Measurements from ENCODE around the gene LY6G6D.
A peak's percentile ranks its signal among the peaks of the same experiment; 100 is the strongest.

The LY6G6D gene, protein sequence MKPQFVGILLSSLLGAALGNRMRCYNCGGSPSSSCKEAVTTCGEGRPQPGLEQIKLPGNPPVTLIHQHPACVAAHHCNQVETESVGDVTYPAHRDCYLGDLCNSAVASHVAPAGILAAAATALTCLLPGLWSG

DNA sequence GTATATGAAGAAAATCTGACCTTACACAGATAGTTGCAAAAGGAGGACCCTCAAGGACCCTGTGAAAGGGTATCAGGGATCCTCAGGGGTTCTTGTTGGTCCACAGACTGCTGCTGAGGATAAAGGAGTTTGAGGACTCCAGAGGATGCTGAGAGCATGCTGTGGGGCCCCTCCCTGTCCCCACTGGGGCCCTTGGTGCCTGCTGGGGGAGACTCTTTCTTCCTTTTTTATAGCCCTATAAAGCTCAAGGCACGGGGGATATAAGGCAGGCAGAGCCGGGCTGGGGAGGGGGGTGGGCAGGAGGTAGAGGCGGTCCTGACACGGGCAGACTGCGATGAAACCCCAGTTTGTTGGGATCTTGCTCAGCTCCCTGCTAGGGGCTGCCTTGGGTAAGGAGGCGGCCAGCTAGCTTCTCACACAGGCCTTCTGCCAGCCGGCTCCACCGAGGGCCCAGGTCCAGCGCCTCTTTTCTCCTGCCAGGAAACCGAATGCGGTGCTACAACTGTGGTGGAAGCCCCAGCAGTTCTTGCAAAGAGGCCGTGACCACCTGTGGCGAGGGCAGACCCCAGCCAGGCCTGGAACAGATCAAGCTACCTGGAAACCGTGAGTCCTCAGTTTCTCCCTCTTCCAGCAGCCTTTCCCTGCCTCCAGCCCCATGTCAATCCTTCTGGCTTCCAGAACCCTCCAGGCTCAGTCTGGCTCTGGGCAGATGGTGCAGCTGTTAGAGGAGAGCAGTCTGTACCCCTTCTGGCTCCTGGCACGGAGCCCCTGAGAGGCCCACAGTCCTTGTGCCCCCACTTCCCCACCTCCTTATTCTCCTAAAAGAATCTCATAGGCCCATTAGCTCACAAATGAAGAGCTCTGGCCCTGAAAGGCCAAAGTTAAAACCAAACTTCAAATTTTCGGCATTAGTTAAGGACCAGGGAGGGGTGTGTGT lies at the start of gene LY6G6D:
Gene LY6G6D, plus strand, starts transcription at position 327 of the 937 bp plus-strand sequence. Its CDS starts 8 bp downstream, at position 335.
- no peak for DNase-seq

DNA sequence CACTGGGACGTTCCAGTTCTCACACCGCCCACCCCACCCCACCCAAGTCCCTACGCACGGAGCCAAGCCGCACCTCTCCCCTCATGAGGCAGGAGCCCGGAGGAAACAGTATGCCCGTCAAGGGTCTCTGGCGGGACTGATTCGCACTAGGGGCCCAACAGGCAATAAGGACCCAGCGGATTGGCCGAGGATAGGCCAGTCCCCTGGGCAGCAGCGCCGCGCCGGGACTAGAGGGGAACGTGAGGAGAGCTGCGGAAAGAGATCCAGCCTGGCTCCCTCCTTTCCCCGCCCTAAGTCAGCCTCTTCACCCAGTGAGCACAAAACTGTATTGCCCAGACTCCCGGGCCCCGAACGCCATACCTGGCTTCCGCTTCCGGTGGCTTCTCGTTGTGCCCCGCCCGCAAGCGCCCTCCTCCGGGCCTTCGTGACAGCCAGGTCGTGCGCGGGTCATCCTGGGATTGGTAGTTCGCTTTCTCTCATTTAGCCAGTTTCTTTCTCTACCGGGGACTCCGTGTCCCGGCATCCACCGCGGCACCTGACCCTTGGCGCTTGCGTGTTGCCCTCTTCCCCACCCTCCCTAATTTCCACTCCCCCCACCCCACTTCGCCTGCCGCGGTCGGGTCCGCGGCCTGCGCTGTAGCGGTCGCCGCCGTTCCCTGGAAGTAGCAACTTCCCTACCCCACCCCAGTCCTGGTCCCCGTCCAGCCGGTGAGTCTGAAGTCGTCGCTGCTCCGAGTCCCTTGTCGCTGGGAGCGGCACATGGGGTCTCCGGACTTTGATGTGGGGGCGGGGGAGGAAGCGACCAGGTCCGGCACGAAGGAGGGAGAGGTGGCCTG lies 49.4 kb upstream of the LY6G6D start, which contains the start of gene CSNK2B:
Gene CSNK2B, plus strand, starts transcription at position 580 of the 836 bp plus-strand sequence. CDS start 752 bp downstream, outside the sequence.
- DNase-seq, result peak; percentile 96

DNA sequence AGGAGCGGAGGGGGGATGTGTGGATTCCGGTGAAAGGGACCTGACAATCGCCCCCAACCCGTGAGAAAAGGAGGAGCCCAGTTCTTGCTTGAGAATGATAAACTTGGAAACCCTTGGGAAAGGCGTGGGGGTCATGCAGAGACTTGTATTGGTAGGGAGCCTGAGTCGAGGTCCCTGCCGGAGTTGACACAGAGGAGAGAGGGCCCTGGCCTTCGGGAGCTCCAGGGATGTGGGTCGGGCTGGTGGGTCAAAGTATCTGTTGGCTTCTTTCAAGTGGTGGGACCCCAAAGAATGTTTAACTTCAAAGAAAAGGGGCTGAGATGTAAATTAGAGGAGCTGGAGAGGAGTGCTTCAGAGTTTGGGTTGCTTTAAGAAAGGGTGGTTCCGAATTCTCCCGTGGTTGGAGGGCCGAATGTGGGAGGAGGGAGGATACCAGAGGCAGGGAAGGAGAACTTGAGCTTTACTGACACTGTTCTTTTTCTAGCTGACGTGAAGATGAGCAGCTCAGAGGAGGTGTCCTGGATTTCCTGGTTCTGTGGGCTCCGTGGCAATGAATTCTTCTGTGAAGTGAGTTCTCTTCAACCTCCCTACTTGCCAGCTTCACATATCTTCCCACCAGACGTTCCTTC lies 48.7 kb upstream of the LY6G6D start:
- DNase-seq, result no peak

DNA sequence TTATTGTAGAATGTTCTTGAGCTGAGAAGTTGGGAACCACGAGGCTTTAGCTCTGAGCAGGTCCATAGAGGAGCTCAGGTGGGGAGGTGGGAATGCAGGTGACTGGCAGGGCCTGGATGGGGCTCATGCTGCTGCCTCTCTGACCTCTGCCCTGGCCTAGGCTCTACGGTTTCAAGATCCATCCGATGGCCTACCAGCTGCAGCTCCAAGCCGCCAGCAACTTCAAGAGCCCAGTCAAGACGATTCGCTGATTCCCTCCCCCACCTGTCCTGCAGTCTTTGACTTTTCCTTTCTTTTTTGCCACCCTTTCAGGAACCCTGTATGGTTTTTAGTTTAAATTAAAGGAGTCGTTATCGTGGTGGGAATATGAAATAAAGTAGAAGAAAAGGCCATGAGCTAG lies 45.5 kb upstream of the LY6G6D start, which contains the start of gene LY6G5B:
Gene LY6G5B, plus strand, starts transcription at position 301 of the 400 bp plus-strand sequence. CDS start 975 bp downstream, outside the sequence.
- DNase-seq, result no peak

DNA sequence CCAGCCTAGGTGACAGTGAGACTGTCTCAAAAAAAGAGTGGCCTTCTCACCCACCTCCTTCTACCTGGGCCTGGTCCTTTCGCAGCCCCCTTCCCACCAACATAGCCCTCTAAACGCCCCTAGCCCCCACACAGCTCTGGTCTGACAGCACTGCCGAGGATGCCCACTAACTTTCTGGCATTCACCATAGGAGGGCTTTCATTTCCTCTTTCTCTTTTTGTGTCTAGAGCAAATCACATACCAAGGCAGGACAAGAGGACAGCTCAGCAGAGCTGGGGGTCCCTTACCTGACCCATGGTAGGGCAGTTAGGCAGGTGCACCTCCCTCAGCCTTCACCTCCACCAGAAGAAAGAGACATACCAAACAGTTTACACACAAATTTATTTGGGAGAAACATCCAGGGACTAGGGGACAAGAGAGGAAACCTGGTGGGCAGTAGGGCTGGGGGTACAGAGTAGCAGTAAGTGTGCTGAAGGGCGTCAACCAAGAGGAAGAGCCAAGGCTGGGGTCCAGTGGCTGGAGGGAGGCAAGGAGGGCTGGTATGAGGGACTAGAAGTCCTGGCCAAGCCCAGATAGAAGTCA lies 38.7 kb upstream of the LY6G6D start:
- DNase-seq, result no peak

DNA sequence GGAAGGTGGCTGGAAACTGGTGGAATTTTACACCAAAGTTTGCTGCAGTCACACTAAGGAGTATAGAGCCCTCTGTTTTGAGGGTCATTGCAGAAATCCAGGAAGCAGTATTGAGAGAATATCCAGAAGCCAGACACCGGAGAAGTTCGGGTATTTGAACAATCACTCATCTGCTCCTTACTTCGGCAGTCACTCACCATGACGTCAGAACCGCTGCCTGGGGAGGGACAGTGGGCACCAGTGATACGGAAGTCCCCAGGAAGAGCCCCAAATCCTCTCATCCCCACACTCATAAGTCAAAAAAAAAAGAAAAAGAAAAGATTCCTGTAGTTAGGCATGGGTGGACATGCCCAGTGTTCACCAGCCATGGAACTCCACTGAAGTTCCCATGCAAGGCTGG lies 38.2 kb upstream of the LY6G6D start:
- DNase-seq, result no peak

DNA sequence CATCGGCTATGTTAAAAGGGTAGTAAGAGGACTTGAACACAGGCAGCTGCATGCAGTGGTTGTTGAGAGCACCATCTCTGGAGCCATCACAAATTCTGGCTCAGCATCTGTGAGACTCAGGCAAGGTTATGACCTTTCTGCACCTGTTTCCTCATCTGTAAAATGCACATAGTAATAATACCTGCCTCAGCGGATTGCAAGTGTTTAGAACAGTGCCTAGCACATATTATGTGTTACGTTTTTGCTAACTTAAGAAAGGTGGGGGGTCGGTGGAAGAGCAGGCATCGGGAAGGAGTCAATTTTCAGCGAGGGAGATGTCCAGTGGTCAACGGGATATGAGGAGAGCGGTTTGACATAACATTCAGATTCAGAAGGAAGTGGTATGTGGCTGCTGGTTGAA lies 37.2 kb upstream of the LY6G6D start:
- no peak for DNase-seq

DNA sequence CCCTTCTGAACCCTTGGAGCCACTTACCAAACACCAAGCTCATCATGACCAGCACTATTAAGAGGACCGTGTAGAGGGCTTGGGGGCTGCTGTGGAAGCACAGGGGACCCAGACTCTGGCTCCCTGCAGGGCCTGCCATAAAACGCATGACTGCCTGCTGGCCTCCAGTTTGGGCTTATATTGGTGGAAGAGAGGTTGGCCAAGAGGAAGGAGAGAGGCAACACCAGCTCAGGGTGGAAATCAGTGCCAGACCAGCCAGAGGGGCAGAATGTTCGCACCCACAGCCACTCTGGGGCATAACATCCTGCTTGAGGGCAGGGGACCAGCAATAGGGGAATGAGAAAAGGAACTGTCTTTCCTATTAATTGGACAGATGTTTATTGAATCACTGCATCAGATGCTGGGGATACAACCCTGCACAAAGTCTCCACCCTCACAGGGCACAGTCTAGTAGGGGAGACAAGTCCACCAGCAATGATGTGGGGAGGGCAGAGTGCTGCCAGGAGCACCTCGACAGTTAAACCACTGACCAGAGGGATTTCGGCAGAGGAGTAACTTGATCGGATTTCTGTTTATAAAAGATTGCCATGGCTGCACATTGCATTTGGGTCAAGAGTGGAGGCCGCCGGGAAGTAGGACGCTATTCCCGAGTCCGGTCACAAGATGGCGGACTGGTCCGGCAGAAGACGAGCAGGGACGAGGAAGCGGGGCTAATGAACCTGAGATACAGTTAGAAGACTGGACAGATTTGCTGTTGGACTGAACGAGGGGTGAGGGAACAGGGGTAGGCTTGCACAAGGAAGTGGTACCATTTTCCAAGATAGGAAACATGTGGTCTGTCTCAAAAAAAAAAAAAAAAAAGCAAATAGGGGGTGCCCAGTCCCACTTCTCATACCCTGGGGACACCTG lies 34.7 kb upstream of the LY6G6D start, which contains the start of gene LY6G5C:
Gene LY6G5C, minus strand, starts transcription at position 842 of the 909 bp plus-strand sequence. Its CDS starts 694 bp downstream, at position 148.
- peak; percentile 64 for DNase-seq

DNA sequence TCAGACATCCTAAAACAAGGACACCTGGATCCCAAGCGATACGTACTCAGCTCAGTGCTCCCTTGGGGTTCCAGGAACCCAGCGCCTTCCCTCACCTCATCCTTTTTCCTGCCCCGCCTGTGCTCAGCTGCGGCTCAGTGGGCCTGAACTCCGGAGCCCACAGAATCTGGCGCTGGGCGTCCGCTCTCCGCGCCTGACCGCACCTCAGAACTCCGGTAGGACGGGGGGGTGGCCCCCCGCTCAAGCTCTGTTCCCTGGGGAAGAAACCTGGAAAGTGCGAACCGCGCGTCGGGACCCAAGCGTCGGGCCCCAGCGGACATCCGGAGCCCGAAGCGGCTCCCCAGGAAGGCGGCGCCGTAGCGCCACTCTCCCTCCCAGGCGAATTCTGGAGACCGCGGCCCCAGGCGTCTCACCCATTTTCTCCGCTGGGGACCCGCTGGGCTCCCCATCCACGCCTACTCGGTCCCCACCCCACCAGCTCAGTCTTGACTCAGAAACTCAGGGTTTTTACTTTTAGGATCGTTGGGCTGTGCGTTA lies 33.9 kb upstream of the LY6G6D start:
- DNase-seq, result no peak

DNA sequence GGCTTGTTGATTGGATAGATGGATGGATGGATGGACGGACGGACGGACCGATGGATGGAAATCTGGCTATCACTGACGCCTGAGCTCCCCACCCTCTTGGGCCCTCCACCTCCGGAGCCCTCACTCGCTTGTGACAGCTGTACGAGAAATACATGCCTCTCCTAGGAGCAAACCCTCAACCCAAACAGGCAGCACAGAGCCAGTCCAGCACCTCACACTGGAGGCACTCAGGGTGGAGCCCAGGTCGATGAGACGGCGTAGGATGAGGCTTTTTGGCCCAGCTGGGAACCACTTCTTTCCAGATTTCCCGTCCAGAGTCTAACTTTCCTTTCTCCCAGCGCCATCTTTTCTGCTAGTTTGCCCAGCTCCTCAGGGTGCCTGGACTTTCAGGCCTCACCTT lies 31.6 kb upstream of the LY6G6D start:
- no peak for DNase-seq

DNA sequence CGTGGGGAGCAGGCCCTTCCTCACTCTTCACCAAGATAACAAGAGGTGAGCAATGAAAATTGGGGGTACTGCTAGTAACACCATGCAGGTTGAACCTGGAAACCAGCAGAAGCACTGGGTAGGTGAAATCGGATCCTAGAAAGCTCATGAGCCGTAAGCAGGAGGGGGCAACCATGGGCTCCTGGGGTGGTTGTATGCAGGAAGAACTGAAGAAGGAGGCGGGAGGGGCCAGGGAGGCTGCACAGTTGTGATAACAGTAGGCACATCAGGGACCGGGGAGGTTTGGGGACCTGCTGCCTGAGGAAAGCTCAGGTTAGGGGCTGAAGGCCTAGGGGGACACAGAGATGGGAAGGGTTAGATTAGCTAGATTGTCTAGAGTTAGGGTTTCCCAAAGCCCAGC lies 28.7 kb upstream of the LY6G6D start:
- DNase-seq, result no peak

DNA sequence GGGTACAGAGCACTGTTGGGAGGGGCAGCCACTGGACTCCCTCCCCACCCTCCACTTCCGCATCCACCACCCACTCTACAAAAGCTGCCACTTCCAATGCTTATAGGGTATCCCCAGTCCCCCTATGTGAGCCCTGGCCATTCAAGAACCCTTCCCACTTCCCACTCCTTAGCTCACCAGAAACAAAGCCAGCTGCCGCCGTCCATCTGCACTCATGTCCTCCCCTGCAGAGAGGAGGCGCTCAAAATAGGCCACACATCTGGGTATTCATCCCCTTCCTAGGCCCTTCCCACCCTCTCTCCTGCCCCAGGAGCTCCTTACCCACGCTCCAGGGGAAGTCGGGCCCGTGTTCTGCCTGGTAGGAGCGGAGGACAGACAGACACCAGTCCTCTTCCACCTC lies 27.8 kb upstream of the LY6G6D start:
- no peak for DNase-seq

DNA sequence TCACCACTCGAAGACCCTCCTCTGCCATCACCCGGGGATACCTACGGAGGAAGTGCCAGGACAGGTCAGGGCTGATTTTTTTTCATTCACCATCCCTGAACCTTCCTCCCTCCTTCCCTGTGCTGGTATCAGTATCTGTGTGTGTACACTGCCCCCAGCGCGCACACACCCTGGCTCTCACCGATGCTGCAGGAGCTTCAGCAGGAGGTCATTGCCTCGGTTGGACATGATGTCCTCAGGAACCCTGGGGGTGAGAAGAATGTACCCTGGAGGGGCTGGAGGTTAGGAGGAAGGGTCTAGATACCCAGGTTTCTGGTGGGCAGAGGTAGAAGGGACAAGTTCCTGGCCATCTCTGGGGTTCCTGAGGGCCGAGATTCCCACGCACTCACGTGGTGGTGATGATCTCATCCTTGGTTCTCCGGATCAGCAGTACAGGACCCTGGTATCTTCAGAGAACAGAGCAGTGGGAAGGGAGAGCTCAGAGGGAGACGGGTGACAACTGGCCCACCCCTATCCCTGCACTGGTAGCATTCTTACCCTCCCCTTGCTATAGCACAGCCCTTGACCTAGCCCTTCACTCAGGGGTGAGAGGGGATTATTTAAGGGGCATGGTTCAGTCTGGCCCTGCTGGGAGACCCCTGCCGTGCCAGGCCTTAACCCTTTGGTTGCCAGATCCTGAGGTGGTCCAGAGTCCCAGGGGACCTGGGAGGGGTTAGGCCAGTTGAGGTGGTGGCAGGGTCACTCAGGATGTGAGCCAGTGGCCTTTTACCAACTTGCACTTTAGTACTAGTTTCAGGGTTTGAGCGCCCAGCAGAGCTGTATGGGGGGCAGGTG lies 27.1 kb upstream of the LY6G6D start:
- DNase-seq, result no peak

DNA sequence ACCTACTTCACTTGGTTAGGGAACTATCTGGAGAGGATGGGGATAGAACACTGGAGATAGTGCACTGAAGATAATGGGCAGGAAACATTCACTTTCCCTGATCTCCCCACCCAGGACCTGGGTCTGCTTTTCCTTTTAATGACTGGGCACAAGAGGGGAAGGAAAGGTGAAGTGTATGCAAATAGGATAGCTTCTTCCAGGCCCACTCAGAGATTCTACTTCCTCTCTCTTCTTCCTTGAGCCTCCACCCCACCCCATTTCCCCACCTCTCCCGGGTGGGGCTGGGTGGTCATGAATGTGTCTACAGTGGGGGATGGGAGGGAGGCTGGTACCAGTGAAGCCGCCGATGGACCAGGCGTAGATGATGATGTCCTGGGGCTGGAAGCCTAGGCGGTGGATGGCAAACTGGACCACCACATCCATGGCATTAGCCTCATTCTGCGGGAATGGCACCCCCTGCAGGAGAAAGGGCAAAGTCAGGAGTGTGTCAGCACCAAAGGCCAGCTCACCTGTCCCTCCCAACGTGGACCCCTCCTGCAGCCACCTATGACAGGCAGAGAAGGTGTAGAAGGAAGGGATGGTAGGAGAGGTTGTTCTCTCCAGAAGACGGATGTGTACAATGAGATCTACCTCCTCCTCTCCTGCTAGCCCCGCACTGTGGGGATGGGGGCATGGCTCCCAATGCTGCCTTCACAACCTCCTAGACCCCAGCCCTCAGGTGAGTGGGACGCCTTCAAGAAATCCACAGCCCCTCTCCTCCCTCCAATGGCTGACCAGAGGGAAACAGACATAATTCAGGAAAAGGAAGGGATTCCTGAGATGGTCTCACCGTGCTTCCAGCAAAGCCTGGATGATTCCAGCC lies 25.7 kb upstream of the LY6G6D start:
- no peak for DNase-seq

DNA sequence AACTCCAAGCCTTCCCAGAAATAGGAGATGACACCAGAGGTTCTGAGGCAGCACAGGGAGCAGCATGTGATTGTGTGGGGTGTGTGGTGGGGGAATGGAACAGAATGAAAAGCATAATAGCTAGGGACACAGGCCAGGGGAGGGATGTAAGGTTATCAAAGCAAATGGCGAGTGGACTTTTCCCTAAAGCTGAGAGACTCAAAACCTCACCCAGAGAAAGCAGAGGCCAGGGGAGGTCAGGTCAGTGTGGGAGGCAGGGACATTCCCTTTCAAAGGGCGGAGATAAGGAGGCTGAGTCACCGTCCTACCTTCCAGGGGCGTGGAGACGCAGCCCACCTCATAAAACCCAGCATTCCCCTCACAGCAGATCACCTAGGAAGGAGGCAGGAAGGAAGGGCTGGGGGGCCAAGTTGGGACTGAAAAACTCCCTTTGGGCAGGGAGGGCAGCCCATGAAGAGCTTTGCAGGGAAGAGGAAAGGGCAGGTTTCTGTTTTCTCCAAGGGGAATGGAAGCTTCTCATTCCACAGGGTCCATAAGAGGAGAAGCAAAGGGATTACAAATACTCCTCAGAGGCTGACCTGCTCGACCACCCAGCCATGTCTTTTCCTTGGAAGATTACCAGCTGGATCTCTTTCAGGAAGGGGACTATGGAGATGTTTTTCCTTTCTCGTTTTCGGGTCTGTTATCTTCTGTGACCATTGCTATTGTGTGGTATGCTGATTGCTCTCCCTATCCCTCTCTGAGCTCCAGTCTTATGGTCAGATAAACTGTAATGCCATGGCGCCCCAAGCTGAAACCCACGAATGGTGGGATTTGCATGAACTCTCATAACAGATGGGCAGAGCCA lies 24.7 kb upstream of the LY6G6D start:
- DNase-seq, result no peak

DNA sequence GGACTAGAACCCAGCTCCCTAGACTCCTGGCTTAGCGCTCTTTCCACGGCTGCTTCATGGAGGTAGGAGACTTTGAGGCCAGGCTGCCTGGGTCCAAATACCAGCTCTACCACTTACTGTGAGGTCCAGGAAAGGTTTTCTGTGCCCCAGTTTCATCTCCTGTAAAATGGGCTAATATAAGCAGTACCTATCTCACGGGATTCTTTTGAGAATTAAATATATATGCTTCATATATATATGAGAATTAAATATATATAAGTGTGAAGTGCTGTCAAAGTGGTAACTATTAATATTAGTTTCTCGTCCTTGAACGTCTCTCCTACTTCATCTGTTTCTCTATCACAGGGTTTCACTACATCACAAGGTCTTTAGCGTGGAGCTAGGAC lies 24.1 kb upstream of the LY6G6D start:
- DNase-seq, result no peak

DNA sequence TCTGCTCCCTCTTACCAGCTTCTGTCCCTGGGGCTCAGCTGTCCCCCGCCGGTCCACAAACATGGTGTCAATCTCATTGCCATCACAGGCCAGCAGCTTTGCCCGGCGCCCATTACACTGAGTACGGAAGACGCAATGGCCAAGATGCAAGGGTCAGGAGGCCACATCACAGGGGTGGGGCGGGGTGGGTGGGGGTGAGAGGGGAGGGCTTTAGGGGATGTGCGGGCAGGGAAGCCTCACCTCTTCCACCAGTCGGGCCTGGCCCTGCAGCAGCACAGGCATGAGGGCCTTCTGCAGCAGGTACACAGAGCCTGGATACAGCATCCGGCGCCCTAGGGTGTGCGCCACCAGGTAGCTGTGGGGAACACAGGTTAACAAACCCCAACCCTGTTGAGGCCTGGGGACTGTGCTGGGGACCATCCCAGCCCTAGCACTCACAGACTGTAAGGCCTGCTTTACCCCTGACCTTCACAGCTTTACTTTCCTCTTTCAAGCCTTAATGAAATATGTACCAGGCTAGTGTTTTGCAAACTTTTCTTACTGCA lies 23.5 kb upstream of the LY6G6D start:
- DNase-seq, result no peak

DNA sequence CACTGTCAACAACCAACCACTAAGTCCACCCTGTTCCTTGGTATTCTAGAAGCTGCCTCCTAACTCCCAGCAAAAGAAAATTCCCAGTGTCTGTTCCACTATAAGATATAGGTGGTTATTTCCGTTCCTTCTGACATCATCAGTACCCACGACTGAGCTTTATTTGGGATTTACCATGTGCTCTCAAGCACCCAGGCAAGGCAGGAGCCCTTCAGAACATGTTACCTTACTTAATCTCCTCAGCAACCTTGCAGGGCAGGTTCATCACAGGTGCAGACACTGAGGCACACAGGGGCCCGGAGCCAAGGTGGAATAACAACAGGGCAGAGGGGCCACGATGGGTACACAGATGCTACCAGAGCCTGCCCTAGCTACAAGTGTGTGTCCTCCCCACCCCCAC lies 22.8 kb upstream of the LY6G6D start:
- no peak for DNase-seq
